Esophagus muscularis mucosa (tissue), 3 donors: Measurements from ENCODE around the gene GAP43.

Source experiments
- CTCF ChIP-seq, 3 experiments: fragments of 200-600 bp in 2 of 3; fragments of 450-650 bp in 1 of 3; sonication (generic) in 2 of 3; IDR thresholded peaks; one replicate each; pipeline ENCODE4 v1.5.1; 2017 to 2019; ENCODE audit warnings: antibody characterized with exemption in 3 of 3, mild to moderate bottlenecking in 2 of 3, moderate library complexity in 1 of 3
- POLR2A ChIP-seq: fragments of 450-650 bp; IDR thresholded peaks from one replicate; pipeline ENCODE4 v1.6.1; 2017; ENCODE audit warnings: antibody characterized with exemption, moderate library complexity, mild to moderate bottlenecking, low read depth
- POLR2AphosphoS5 ChIP-seq, 2 donors: sonication (generic); formaldehyde crosslinking; IDR thresholded peaks; one replicate each; pipeline ENCODE4 v1.6.1; 2017; ENCODE audit warnings: antibody characterized with exemption in 2 of 2

- TF ChIP-seq CTCF (IDR thresholded peaks at IDR 0.05) (no peak), POLR2A (no peak), POLR2AphosphoS5 (IDR thresholded peaks at IDR 0.05) (no peak)
Measured at GRCh38 chr3:115626006-115626409, 2.7 kb downstream of the GAP43 start.
